ENCODE results near the gene MBNL2.

MBNL2 gene

DNA sequence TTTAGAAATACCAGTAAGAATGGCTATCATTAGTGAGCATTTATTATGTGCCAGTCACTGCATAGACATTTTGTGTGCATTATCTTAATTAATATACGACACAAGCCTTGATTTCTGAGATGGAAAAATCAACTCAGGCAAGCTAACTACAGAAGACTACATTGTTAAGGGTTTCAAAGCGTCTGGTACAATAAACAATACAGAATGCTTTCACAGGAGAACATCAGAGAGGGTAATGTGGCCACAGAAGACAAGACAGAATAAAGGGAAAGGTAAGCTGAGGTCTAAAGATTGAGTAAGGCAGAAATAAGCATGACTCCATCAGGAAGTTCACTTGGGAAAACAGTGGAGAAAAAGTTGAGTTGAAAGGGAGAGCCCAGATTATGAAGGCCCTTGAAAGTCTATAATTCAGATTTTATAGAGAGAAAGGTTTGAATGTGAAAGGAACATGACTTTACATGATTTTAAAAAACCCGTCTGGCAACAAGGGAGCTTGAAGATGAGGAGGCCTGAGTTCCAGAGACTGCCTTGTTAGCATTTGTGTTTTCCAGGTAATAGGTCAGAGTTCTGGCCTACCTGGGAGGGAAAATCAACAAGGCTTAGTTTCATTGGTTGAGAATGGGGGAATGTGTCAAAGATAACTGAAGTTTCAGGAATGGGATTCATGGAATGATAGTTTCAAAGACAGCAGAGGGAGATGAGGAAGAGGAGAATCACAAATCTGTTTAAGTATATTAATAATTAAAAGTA is 1.8 kb upstream of the MBNL2 start:
- Histone ChIP-seq H3K36me3 (replicated peaks) (no peaks in the 10 kb centered on the region), H3K4me3 (ENCODE audit: low read depth, low read length) (no peak overlapping the region), H3K27me3 (replicated peaks) (no peaks in the 10 kb centered on the region), H3K27ac (no peak overlapping the region)
- TF ChIP-seq, protein P1, sequence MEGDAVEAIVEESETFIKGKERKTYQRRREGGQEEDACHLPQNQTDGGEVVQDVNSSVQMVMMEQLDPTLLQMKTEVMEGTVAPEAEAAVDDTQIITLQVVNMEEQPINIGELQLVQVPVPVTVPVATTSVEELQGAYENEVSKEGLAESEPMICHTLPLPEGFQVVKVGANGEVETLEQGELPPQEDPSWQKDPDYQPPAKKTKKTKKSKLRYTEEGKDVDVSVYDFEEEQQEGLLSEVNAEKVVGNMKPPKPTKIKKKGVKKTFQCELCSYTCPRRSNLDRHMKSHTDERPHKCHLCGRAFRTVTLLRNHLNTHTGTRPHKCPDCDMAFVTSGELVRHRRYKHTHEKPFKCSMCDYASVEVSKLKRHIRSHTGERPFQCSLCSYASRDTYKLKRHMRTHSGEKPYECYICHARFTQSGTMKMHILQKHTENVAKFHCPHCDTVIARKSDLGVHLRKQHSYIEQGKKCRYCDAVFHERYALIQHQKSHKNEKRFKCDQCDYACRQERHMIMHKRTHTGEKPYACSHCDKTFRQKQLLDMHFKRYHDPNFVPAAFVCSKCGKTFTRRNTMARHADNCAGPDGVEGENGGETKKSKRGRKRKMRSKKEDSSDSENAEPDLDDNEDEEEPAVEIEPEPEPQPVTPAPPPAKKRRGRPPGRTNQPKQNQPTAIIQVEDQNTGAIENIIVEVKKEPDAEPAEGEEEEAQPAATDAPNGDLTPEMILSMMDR (IDR thresholded peaks at IDR 0.05; ENCODE audit: low read depth, low read length, missing control alignments), result no peak
- DNase-seq, result no peak
- in situ Hi-C loops (cut with HindIII; ENCODE audit: low pct_ligation_motif_present, low sequenced_read_pairs), result loop anchor here (25.0 kb wide), 1 partner anchor 142 kb away; no protein-coding TSS in a partner anchor

DNA sequence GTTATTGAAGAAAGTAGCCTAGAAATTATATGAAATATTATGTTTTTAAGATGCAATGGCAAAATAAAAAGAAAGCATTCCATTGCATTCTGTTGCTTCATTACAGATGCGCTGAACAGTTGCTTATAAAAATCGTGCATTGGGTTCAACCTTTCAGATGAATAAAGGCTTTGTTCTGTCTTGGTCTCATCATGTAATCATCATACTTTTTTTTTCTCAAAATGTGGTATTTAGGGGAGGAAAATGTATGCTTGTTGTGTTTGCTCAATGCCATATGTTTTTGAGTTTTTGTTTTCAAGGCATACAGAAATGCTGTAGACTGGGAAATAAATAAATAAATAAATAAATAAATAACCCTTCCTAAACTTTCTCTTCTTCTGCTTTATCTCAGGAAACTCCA is 1.1 kb upstream of the MBNL2 start:
- Histone ChIP-seq H3K27me3 (replicated peaks) (no peaks in the 10 kb centered on the region), H3K27ac (no peak overlapping the region)

DNA sequence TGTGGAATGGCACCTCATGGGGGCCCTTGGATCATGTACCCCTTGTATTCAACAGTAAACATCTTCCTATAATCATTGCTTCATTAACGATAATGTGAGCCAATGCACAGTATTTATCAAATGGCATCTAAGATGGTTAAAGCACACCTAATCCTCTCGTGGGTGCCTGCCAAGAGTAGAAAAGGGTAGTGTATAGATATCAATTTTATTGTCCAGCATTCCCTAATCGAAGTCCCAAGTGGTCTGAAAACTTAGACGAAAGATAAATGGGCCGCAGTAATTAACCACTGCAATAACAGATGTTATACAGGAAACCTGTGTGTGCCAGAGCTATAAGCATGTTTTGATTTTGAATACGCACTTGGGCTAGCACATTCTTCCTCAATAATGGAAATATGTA is 667 bp upstream of the MBNL2 start:
- H3K4me3 ChIP-seq (ENCODE audit: low read depth, low read length), result no peak overlapping the region
- no peak overlapping the region for H3K27ac ChIP-seq
- no peaks in the 10 kb centered on the region for H3K27me3 ChIP-seq (replicated peaks)
- no peak for DNase-seq
- TF ChIP-seq, protein P1 (IDR thresholded peaks at IDR 0.05; ENCODE audit: low read depth, low read length, missing control alignments), result no peak
- H3K36me3 ChIP-seq (replicated peaks), result no peaks in the 10 kb centered on the region
- in situ Hi-C loops (cut with HindIII; ENCODE audit: low pct_ligation_motif_present, low sequenced_read_pairs), result loop anchor here (25.0 kb wide), 1 partner anchor 141 kb away; no protein-coding TSS in a partner anchor

More for the DNA sequence above, 1.1 kb upstream of the MBNL2 start:
- in situ Hi-C loops (cut with HindIII; ENCODE audit: low pct_ligation_motif_present, low sequenced_read_pairs), result loop anchor here (25.0 kb wide), 1 partner anchor 141 kb away; no protein-coding TSS in a partner anchor
- H3K4me3 ChIP-seq (ENCODE audit: low read depth, low read length), result no peak overlapping the region
- TF ChIP-seq, protein P1 (IDR thresholded peaks at IDR 0.05; ENCODE audit: low read depth, low read length, missing control alignments), result no peak
- no peaks in the 10 kb centered on the region for H3K36me3 ChIP-seq (replicated peaks)
- DNase-seq, result no peak

DNA sequence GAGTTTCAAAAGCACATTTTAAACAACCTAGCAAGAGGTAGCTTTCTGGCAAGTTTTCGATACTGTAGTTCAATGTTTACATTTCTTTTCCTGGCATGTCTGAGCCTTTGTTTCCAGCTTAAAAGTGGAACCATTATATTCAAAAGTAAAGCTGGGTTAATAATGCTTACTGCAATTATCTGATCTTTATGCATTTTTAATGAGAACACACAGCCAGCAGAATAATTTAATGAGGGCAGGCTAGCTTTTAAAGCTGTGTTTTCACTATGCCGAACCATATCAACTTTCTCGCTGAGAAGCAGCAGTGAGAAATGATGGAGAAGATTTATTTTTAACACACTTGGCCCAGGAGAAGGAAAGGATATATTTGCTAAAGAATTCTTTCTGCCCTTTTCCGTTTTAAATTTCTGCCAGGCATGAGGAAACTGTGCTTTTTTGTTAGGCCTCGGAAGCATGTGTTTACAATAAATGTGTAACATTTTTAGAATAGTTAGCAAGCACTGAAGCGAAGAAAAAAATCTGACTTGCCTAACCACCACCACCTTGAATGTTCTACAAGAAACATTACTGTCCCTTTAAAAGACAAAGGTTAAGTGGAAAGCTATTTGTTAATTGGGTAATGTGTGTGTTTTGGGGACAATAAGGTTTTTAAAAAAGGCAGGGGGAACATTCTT is 1.0 kb downstream of the MBNL2 start:
- peak overlapping the region; percentile 94 for H3K27ac ChIP-seq
- TF ChIP-seq, protein P1 (IDR thresholded peaks at IDR 0.05; ENCODE audit: low read depth, low read length, missing control alignments), result no peak
- H3K27me3 ChIP-seq (replicated peaks), result no peaks in the 10 kb centered on the region
- in situ Hi-C loops (cut with HindIII; ENCODE audit: low pct_ligation_motif_present, low sequenced_read_pairs), result loop anchor here (25.0 kb wide), 1 partner anchor 139 kb away; no protein-coding TSS in a partner anchor
- peak overlapping the region; percentile 81 for H3K4me3 ChIP-seq (ENCODE audit: low read depth, low read length)
- no peak for DNase-seq
- H3K36me3 ChIP-seq (replicated peaks), result no peaks in the 10 kb centered on the region

DNA sequence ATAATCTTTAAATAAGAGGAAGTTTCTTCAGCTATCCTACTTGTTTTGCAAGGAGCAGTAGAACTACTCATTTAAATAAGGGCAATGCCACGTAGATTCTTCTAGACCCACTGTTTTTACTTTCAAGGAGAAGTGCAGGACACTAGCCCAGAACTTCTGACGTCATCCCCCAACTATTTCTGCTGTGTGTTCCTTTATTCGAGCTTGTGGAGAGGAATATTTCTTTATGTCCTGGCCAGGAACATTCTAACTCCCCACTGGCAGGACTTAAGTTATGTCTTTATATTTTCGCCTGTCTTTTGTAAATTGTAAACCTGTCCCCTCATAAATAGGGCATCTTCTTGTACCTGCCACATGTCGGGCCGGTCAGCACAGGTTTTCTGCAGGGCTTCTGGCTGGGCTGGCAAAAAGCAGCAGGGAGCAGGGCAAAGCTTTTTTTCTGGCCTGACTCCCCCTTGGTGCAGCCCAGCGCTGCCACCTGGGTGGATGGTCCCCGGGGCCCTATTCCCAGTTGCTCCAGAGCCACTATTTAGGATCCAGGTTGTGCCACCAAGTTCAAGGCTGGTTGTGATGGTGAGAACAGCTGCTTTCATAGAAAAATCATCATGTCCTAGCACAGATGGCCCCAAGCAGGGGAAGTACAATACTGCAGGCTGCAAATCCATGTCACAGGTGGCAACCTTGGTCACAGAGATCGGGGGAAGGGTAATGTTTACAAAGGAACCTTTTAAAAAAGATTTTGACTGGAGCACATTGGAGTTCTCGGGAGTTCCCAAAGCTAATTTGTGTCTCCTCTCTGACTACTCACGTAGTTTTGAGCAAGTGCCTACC is 1.8 kb downstream of the MBNL2 start:
- Histone ChIP-seq H3K4me3 (ENCODE audit: low read depth, low read length) (peak overlapping the region; percentile 81), H3K27ac (peak overlapping the region; percentile 94), H3K36me3 (replicated peaks) (no peaks in the 10 kb centered on the region), H3K27me3 (replicated peaks) (no peaks in the 10 kb centered on the region)
- in situ Hi-C loops (cut with HindIII; ENCODE audit: low pct_ligation_motif_present, low sequenced_read_pairs), result loop anchor here (25.0 kb wide), 1 partner anchor 138 kb away; no protein-coding TSS in a partner anchor
- TF ChIP-seq, protein P1 (IDR thresholded peaks at IDR 0.05; ENCODE audit: low read depth, low read length, missing control alignments), result no peak
- DNase-seq, result peak; percentile 91

Measured in brain microvascular endothelial cell (primary cell).